HG02973 (cell line): Measurements from ENCODE around the gene SULT4A1.

Experiments
- ATAC-seq: cut with Tn5 transposase; IDR thresholded peaks from one replicate; pipeline ENCODE4 v1.9.1; 2021; ENCODE audit warnings: moderate library complexity; ENCODE audit not compliant: unreplicated experiment

The SULT4A1 gene

DNA sequence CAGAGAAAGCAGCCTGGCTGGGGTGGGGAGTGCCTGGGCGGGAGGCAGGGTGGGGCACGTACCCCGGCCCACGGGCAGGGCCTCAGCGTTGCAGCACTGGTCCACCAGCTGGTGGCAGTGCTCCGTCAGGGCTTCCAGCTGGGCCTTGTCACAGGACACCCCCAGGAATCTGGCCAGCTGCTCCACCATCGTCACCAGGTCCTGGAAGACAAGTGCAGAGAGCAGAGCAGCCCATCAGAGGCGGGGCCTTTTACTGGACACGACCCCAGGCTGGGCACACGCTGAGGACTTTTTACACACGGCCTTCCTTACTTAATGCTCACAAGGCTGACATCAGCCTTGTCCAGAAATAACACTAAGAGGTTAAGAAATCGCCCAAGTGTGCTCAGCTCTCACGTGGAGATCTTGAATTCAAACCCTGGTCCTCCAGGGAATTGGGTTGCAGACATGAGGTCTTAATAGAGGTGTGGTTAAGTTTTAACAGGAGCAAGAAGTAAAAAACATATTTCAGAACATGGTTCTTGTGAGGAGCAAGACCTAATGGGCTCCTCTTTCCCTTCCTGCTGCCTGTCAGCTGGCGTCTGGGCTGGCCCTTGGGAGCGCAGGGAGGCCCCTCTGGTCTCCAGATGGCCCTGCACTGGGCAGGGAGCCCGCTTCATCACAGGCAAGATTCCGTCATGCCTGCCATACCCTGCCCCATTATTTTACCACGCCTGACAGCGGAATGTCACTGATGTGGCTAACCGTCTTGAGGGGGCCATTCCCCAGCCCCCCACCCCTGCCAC, 33.1 kb downstream of the SULT4A1 start:
- no peak for ATAC-seq

DNA sequence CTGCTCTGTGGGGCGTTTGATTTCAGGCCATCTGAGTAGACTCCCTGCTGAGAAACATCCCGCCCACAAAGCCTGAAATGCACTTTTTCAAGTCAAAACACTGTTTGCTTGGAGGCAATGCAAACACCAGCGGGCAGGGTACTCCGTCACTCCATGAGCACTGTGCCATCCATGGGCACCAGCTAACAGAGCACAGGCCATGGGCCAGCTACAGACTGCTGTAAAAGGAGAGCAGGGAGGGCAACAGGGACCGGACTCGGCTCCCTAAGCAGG, 33.7 kb downstream of the SULT4A1 start:
- ATAC-seq, result no peak

GRCh38 chr22:43827926-43828724, 34.2 kb downstream of the SULT4A1 start:
- no peak for ATAC-seq

DNA sequence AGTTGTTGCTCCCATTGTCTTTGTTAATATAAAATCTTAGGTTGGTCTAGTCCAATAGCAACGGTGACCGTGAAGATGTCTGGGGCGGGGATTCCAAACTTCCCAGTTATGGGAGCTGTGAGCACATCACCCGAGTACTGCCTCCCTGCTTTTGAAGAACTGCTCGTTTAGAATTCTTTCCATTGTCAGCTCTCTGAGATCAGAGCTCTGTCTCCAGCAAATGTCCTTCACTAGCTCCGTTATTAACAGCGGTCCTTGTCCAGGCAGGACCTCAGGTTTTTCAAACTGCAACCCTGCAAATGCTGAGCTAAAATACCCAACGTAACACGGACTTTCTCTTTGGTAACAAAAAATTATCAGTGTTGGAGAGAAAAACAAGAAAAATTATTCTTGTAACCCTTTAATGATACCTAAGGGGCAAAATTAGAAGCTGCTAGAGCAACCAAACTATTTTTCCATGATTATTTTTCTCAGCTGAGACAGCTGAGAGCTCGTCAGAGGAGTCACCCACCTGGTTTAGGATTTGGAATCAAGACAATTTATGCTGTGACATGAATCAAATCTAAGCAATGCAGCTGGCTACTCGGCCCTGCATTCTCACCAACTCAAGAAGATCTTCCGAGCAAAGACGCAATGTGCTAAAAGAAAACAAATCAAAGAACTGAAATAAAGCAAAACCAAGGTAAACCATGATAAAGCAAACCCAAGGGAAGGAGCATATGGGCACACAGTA, 35.1 kb downstream of the SULT4A1 start:
- no peak for ATAC-seq

DNA sequence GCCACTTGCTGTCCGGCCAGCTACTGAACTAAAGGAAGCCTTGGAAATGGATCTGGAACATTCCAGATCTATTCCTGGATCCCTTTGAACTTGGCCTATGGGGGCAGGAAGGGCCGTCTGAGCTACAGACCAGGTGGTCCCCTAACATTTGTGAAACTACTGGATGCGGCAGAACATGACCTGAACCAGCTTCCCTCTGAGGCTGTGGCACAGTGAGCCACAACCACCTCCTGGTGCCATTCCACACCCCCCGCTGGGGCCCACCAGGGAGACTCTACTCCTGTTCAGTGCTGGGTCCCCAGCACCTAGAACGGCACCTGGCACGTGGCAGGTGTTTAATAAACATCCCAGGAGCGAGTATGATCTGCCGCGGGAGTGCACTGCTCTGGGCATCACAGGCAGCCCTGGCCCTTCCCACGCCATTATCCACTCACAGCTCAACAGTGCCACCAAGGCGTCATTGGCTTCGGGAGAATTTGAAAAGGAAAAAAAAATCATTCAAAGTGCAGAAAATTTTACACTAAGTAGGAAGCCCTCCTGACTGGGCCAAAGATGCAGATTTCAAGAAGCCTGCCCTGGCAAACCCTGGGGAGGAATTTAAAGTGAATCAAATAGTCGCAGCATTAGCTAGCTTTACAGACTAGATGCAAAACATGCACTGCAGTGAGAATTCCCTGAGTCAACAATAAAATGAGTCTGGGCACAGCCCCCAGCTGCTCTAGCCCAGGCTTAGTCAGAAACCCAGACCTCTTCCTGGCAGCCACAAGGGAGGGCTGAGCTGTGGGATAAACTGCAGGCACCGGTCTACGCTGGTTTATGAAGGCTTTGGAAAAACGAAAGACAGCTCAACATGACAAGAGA, 35.9 kb downstream of the SULT4A1 start:
- ATAC-seq, result no peak

GRCh38 chr22:43825651-43826050, 36.7 kb downstream of the SULT4A1 start:
- no peak for ATAC-seq

DNA sequence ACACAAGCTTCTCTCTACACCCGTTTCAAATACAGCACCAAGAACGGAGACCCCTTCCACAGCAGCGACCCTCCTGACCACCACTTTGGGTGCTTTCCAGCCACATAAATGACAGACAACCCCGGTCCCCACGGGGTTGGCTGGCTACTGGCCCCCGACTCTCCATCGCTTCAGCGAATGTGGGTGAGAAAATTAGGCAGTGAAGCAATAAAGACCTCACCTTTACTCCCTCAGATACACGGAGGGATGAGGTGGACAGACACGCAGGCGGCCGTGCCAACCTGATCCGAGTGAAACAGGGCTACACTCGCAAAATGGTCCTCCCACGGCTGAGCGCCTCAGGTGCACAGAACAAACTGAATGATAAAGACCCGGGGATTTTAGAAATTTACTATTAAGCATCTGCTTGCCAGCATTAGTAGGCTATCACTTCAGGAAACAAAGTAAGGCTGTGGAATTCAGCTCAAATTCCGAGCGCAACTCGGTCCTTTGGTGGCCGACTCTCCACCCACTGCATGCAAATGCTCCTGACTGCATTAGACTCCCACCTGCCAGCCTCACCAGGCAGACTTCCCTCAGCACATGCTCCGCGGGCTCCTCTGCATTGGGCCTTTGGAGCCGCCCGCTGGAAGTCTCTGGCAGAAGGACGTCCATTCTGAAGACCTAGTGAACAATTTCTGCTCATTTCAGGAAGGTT, 37.4 kb downstream of the SULT4A1 start:
- ATAC-seq, result no peak

GRCh38 chr22:43823911-43824665, 38.2 kb downstream of the SULT4A1 start:
- ATAC-seq, result no peak

DNA sequence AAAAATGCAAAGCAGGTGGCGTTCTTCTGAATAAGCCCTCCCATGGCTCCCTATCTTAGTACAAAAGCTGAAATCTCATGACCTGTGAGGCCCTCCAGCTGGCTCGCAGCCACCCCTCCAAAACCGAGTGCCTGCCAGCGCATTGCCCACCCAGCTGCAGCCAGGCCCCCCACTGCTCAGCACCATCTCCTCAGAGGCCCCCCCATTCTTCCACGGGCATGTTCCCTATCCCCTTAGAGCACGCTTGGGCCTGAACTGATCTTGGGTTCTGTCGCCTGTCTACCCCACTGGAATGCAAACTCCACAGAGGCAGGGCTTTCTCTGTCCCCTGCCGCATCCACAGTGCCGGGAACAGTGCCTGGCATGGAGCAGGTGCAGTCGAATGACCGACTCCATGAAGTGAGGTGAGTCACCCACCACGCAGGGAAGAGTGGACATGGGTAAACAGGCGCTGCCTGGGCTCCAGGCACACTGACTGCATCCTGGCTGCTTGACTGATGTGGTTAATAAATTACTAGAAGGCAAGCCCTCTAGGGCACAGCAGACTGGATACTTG, 38.9 kb downstream of the SULT4A1 start:
- no peak for ATAC-seq

DNA sequence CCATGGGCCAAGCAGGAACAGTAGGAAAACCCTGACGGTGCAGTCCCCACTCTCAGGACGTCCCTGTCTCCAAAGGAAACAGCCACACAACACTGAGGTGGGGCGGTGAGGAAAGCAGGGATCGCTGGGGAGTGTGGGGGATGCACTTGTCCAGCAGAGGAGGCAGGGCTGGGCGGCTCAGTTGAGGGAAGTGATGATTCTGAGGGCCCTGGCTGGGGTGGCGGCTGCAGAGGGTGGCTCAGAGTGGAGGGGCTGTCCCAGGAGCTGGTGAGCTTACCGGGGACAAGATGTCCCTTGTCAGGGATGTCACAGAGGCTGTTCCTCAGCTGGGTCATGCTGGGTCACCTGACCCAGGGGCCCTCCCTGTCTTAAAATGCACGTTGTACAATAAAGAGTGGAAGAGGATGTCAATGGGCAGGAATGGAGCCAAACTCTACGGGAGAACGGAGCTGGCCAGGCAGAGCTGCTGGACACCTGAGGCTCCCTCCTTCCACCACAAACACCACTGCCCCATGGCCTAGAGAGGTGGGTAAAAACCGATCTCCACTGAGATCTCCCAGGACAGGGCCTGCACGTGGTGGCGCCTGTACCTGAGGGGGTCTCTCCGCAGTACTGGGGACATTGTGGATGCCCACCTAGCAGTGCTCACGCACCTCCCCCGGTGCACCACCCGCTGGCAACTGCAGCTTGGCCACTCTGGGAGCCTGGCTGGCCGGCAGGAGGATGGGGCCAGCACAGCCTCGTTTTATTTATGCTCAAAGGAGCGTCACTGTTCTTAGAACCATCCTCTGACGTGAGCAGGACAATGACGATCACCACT, 40.5 kb downstream of the SULT4A1 start:
- ATAC-seq, result no peak

GRCh38 chr22:43820651-43821305, 41.5 kb downstream of the SULT4A1 start:
- no peak for ATAC-seq

DNA sequence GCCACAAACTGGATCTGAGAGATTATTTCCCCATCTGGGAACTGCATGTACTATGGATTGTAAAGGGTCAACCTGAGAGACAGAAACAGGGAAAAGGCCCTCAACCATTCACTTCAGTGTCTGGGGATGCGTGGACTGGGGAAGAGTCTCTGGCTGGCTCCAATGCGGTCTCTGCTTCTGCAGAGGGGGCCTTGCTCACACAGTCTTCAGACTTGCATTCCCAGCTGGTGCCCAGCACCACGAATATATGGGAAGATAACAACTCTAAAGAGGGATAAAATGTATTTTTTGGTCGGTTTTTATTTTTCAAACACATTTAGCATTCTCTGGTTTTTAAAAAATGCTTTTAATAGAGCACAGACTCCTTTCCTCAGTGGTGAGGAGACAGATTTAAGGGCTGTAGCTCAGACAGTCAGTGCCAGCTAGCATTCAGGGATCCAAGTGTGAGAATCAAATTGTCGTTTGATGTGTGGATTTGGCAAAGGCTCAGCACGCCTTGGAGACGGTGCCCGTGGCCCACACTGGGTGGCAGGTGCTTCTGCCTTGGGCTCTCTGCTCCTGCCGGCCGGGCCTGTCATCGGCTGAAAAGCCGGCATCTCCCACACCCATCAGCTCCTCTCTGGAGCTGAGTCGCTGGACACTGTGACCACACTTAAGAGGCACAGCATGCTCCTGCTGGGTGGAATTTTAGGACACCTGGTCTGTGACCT, 42.2 kb downstream of the SULT4A1 start:
- no peak for ATAC-seq

- ATAC-seq, result no peak
Observed at GRCh38 chr22:43819421-43819921, 42.8 kb downstream of the SULT4A1 start.

GRCh38 chr22:43818981-43819380, 43.3 kb downstream of the SULT4A1 start:
- ATAC-seq, result no peak

- ATAC-seq, result no peak
Observed at GRCh38 chr22:43817402-43817801, 44.9 kb downstream of the SULT4A1 start.

- ATAC-seq, result no peak
Observed at GRCh38 chr22:43814264-43814663, 48.0 kb downstream of the SULT4A1 start.

GRCh38 chr22:43812890-43813289, 49.4 kb downstream of the SULT4A1 start:
- no peak for ATAC-seq
